HL-60 (cell line): ENCODE data around the gene BIRC5.
A peak's percentile ranks its signal among the peaks of the same experiment; 100 is the strongest.

Experiments
- DNase-seq, 2 experiments: peaks; one replicate each; pipeline ENCODE4 v3.0.0-alpha.2; 2010 to 2020; ENCODE audit warnings: low read depth in 1 of 2, low spot score in 1 of 2
- H3K27ac ChIP-seq: fragments of 250-450 bp; sonication (Bioruptor Pico); replicated peaks from 2 replicates; pipeline ENCODE4 v1.5.1; 2020; ENCODE audit warnings: mild to moderate bottlenecking, moderate library complexity
- H3K27me3 ChIP-seq: fragments of 250-450 bp; sonication (Bioruptor Pico); 2 replicates; pipeline ENCODE4 v1.5.1; 2021; ENCODE audit warnings: mild to moderate bottlenecking, moderate library complexity; ENCODE audit not compliant: insufficient read depth, poor library complexity, severe bottlenecking
- H3K4me3 ChIP-seq: replicated peaks from 2 replicates; pipeline ENCODE4 v1.5.1; 2011; ENCODE audit warnings: mild to moderate bottlenecking, control low read depth, low read length; ENCODE audit not compliant: insufficient read depth
- GABPA ChIP-seq: IDR thresholded peaks from 2 replicates; pipeline ENCODE4 v1.6.1; 2012; ENCODE audit warnings: low read depth
- POLR2AphosphoS5 ChIP-seq: IDR thresholded peaks from 2 replicates; pipeline ENCODE4 v1.6.1; 2012; ENCODE audit warnings: low read depth
- SPI1 ChIP-seq: IDR thresholded peaks from 2 replicates; pipeline ENCODE4 v1.6.1; 2012; ENCODE audit warnings: low read depth, mild to moderate bottlenecking, borderline replicate concordance
- TF ChIP-seq, protein P1 (sequence below): IDR thresholded peaks from 2 replicates; pipeline ENCODE4 v1.6.1; 2012; ENCODE audit warnings: low read depth; ENCODE audit not compliant: insufficient replicate concordance
- TF ChIP-seq, protein P2 (sequence below): IDR thresholded peaks from one replicate; pipeline ENCODE4 v1.5.1; 2011; ENCODE audit warnings: low read length, control low read depth, inconsistent platforms; ENCODE audit not compliant: insufficient read depth

BIRC5 gene

DNA sequence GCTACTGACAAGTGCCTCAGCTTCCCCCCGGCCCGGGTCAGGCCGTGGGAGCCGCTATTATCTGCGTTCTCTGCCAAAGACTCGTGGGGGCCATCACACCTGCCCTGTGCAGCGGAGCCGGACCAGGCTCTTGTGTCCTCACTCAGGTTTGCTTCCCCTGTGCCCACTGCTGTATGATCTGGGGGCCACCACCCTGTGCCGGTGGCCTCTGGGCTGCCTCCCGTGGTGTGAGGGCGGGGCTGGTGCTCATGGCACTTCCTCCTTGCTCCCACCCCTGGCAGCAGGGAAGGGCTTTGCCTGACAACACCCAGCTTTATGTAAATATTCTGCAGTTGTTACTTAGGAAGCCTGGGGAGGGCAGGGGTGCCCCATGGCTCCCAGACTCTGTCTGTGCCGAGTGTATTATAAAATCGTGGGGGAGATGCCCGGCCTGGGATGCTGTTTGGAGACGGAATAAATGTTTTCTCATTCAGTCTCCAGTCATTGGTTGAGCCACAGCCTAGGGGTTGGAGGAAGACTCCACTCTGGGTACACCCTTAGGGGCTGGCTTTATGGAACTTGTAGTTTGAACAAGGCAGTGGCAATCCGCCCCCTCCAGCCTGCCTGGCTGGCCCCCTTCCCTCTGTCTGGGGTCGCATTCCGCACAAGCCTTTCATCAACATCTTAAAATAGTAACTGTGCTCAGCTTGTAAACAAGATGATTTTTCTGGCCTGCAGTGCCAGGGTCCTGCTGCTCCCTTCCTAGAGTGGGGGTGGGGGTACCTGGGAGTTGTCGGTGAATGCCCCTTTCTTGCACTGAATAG is 41.6 kb upstream of the BIRC5 start:
- DNase-seq = peak in 1 of 2 experiments; percentile 75
- Histone ChIP-seq H3K27me3 (no peaks in the 10 kb centered on the region), H3K4me3 (no peak overlapping the region), H3K27ac (peak overlapping the region; percentile 32)
- TF ChIP-seq, protein P1, sequence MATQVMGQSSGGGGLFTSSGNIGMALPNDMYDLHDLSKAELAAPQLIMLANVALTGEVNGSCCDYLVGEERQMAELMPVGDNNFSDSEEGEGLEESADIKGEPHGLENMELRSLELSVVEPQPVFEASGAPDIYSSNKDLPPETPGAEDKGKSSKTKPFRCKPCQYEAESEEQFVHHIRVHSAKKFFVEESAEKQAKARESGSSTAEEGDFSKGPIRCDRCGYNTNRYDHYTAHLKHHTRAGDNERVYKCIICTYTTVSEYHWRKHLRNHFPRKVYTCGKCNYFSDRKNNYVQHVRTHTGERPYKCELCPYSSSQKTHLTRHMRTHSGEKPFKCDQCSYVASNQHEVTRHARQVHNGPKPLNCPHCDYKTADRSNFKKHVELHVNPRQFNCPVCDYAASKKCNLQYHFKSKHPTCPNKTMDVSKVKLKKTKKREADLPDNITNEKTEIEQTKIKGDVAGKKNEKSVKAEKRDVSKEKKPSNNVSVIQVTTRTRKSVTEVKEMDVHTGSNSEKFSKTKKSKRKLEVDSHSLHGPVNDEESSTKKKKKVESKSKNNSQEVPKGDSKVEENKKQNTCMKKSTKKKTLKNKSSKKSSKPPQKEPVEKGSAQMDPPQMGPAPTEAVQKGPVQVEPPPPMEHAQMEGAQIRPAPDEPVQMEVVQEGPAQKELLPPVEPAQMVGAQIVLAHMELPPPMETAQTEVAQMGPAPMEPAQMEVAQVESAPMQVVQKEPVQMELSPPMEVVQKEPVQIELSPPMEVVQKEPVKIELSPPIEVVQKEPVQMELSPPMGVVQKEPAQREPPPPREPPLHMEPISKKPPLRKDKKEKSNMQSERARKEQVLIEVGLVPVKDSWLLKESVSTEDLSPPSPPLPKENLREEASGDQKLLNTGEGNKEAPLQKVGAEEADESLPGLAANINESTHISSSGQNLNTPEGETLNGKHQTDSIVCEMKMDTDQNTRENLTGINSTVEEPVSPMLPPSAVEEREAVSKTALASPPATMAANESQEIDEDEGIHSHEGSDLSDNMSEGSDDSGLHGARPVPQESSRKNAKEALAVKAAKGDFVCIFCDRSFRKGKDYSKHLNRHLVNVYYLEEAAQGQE = no peak
- peak; percentile 89; the same call in 1 of the 2 replicates for TF ChIP-seq SPI1

DNA sequence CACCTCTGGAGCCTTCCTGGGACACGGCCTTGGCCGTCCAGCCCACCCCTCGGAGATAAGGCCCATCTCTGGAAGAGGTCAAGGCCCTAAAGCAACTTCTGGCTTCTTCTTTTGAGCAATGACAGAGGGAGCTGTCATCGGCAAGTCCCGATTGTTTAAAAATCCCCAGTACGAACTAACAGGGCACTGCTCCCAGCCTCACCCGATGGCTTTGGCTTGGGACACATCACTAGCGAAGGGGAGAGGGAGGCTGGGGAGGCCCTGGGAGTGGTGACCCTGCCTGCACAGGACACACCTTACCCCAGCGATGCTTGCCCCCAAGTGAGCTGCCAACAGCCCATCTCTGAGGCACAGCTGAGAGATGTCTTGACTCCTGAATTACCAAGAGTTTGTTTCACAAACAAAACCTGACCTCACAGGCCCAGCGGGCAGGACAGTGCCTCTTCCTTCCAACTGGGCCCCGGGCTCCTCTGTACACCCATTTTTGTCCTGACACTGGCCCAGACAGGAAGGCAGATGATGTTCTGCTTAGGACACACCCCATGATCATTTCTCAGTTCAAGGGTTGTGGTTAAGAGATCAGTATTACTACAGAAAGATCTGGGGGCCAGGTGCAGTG is 40.8 kb upstream of the BIRC5 start:
- no peak for DNase-seq
- no peaks in the 10 kb centered on the region for H3K27me3 ChIP-seq
- H3K4me3 ChIP-seq = no peak overlapping the region
- TF ChIP-seq, protein P1 = no peak
- peak; percentile 12; the same call in 1 of the 2 replicates for TF ChIP-seq POLR2AphosphoS5
- H3K27ac ChIP-seq = peak overlapping the region; percentile 32

DNA sequence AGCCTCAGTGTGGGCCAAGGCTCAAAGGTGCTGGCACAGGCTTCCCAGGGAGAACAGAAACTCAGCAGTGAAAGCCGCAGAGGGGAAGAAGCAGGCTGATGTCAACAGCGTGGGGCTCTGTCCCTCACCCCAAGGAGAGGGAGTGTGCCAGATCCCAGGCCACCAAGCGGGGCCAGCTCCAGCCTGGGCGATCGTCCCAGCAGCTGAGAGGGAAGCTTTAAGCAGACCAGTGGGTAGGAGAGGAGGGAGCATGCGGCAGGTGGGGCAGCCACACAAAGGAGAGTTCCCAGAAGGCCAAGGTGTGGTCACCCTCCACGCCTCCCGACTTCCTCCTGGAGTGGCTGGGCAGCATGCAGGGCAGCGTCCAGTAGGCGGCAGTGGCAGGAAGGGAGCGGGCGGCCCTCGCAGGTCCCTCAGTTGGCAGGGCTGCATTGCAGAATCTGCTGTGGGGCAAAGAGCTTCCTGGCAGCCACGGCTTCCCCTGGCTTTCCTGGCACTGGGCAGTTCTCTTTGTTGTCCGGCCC is 39.6 kb upstream of the BIRC5 start:
- TF ChIP-seq, protein P2, sequence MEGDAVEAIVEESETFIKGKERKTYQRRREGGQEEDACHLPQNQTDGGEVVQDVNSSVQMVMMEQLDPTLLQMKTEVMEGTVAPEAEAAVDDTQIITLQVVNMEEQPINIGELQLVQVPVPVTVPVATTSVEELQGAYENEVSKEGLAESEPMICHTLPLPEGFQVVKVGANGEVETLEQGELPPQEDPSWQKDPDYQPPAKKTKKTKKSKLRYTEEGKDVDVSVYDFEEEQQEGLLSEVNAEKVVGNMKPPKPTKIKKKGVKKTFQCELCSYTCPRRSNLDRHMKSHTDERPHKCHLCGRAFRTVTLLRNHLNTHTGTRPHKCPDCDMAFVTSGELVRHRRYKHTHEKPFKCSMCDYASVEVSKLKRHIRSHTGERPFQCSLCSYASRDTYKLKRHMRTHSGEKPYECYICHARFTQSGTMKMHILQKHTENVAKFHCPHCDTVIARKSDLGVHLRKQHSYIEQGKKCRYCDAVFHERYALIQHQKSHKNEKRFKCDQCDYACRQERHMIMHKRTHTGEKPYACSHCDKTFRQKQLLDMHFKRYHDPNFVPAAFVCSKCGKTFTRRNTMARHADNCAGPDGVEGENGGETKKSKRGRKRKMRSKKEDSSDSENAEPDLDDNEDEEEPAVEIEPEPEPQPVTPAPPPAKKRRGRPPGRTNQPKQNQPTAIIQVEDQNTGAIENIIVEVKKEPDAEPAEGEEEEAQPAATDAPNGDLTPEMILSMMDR = peak; percentile 63
- peak; percentile 66 for TF ChIP-seq POLR2AphosphoS5
- TF ChIP-seq, protein P1 = no peak
- DNase-seq = peak in 1 of 2 experiments; percentile 78
- no peak overlapping the region; the same call in 1 of the 2 replicates for H3K27ac ChIP-seq

DNA sequence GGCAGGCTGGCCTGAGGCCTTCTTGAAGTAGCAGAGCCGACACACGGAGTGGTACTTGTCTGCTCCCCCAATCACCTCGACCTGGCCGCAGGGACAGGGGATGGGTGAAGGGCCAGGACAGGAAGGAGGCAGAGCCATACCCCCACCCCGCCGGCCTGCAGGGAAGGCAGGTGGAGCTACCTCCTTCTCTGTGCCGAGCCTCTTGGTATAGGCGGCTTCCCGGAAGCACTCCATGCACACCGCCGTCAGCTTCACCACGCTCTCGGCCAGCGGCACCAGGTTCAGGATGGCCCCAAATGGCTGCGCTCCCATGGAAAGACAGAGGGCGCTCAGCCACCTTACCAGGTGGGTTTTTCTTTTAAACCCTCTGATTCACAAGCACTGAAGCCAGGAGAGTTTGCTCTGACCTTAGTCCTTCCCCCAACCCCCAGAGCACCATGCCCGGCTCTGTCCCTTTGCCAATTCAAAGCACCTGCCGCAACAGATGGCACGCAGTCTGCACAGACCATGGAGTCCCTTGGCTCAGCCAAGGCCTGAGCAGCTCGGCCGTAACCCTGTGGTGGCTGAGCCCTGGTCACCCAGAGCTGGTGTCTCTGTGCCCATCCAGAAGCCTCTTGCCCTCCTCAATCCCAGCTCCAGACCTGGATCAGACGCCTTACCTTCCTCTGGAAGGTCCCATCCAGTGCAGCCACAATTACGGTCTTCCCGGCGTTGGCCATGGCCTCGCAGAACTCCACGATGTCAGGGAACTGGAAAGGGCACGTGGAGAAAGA is 39.0 kb upstream of the BIRC5 start:
- no peak overlapping the region for H3K27ac ChIP-seq
- H3K27me3 ChIP-seq = no peaks in the 10 kb centered on the region
- TF ChIP-seq, protein P1 = no peak
- TF ChIP-seq POLR2AphosphoS5 = no peak
- TF ChIP-seq, protein P2 = no peak
- TF ChIP-seq GABPA = no peak
- no peak for TF ChIP-seq SPI1
- DNase-seq = no peak
- H3K4me3 ChIP-seq = no peak overlapping the region

More for the DNA sequence above, 39.6 kb upstream of the BIRC5 start:
- no peaks in the 10 kb centered on the region for H3K27me3 ChIP-seq
- no peak overlapping the region for H3K4me3 ChIP-seq
